K562 (cell line): ENCODE measurements around the gene C2CD5. TPM values are rescaled to one million over a fixed set of nuclear protein-coding genes. Genes with fewer than 3 reads are reported as not detected.

Experiments
- BRD9 ChIP-seq: fragments of 450-650 bp; IDR thresholded peaks from 2 replicates; pipeline ENCODE4 v1.6.1; 2018; ENCODE audit warnings: low read depth; ENCODE audit not compliant: partially characterized antibody
- CBFA2T3 ChIP-seq: fragments of 450-650 bp; IDR thresholded peaks from 2 replicates; pipeline ENCODE4 v1.6.1; 2017
- CBX3 ChIP-seq, 2 experiments: IDR thresholded peaks; 1 replicate in 1 of 2; 2 replicates in 1 of 2; pipeline ENCODE4 v1.6.1; 2012; ENCODE audit warnings: inconsistent platforms in 2 of 2, low read length in 2 of 2, borderline replicate concordance in 1 of 2, control low read depth in 1 of 2
- CC2D1A ChIP-seq: fragments of 450-650 bp; IDR thresholded peaks from 2 replicates; pipeline ENCODE4 v1.6.1; 2017; ENCODE audit warnings: mild to moderate bottlenecking
- CXXC5 ChIP-seq: fragments of 250-450 bp; sonication (Bioruptor Pico); IDR thresholded peaks from 2 replicates; pipeline ENCODE4 v1.8.0; 2022; ENCODE audit warnings: inconsistent platforms, mild to moderate bottlenecking, moderate library complexity
- ERF ChIP-seq: fragments of 450-650 bp; formaldehyde crosslinking; IDR thresholded peaks from 2 replicates; pipeline ENCODE4 v1.4.0; 2020; ENCODE audit warnings: mild to moderate bottlenecking, mixed read lengths
- FOSL1 ChIP-seq: fragments of 200-800 bp; sonication (Bioruptor generic); conservative IDR thresholded peaks from 2 replicates; pipeline ENCODE4 v1.6.1; 2016; ENCODE audit warnings: missing genetic modification characterization, missing compliant biosample characterization
- GATAD2B ChIP-seq: fragments of 450-650 bp; IDR thresholded peaks from 2 replicates; pipeline ENCODE4 v1.6.1; 2017; ENCODE audit warnings: mild to moderate bottlenecking, borderline replicate concordance
- HNRNPLL ChIP-seq: fragments of 200-400 bp; formaldehyde crosslinking; IDR thresholded peaks from 2 replicates; pipeline ENCODE4 v1.6.1; 2017; ENCODE audit warnings: low read length, low read depth, mild to moderate bottlenecking; ENCODE audit not compliant: poor library complexity, severe bottlenecking
- KLF1 ChIP-seq: fragments of 450-650 bp; IDR thresholded peaks from 2 replicates; pipeline ENCODE4 v1.6.1; 2016; ENCODE audit warnings: missing genetic modification characterization, missing compliant biosample characterization
- LEF1 ChIP-seq: fragments of 450-650 bp; IDR thresholded peaks from 2 replicates; pipeline ENCODE4 v1.6.1; 2016; ENCODE audit warnings: mild to moderate bottlenecking
- MYNN ChIP-seq, 2 experiments: sonication (generic); formaldehyde crosslinking in 1 of 2; IDR thresholded peaks; 2 replicates each; pipeline versions ENCODE4 v1.5.0 to v1.6.1; 2016 to 2020; ENCODE audit warnings: antibody characterized with exemption in 1 of 2, missing genetic modification reagents in 1 of 2
- PHF21A ChIP-seq: fragments of 450-650 bp; IDR thresholded peaks from 2 replicates; pipeline ENCODE4 v1.6.1; 2017; ENCODE audit warnings: low read depth, borderline replicate concordance
- PHTF2 ChIP-seq: fragments of 250-450 bp; sonication (Bioruptor Pico); IDR thresholded peaks from 2 replicates; pipeline ENCODE4 v1.5.0; 2021; ENCODE audit warnings: mild to moderate bottlenecking
- POLR2H ChIP-seq: IDR thresholded peaks from 2 replicates; pipeline ENCODE4 v1.6.1; 2016; ENCODE audit warnings: missing genetic modification characterization, low read depth, mild to moderate bottlenecking, control low read depth, missing compliant biosample characterization, moderate library complexity
- RBFOX2 ChIP-seq: fragments of 200-400 bp; formaldehyde crosslinking; IDR thresholded peaks from 2 replicates; pipeline ENCODE4 v1.6.1; 2017; ENCODE audit warnings: low read depth, mild to moderate bottlenecking, low read length, moderate library complexity
- SIN3B ChIP-seq: fragments of 450-650 bp; IDR thresholded peaks from 2 replicates; pipeline ENCODE4 v1.6.1; 2017; ENCODE audit warnings: low read depth, mild to moderate bottlenecking, moderate library complexity
- SNRNP70 ChIP-seq: fragments of 200-400 bp; formaldehyde crosslinking; optimal IDR thresholded peaks from 2 replicates; pipeline ENCODE3; 2017; ENCODE audit warnings: low read depth, low read length
- TAF7 ChIP-seq: fragments of 450-650 bp; IDR thresholded peaks from 2 replicates; pipeline ENCODE4 v1.6.1; 2016; ENCODE audit warnings: missing genetic modification characterization, missing compliant biosample characterization
- TBP ChIP-seq: optimal IDR thresholded peaks from 2 replicates; pipeline ENCODE3; 2011; ENCODE audit warnings: low read depth, low read length, improper control_type of control experiment
- TSC22D4 ChIP-seq: fragments of 450-650 bp; IDR thresholded peaks from 2 replicates; pipeline ENCODE4 v1.6.1; 2016; ENCODE audit warnings: missing genetic modification characterization, missing biosample characterization, control low read depth
- ZC3H4 ChIP-seq: sonication (generic); formaldehyde crosslinking; IDR thresholded peaks from 2 replicates; pipeline ENCODE4 v1.9.0; 2021; ENCODE audit warnings: missing genetic modification reagents, borderline replicate concordance
- ZNF146 ChIP-seq: IDR thresholded peaks from one replicate; pipeline ENCODE4 v1.6.1; 2018; ENCODE audit warnings: missing compliant biosample characterization; ENCODE audit not compliant: unreplicated experiment
- ZNF668 ChIP-seq: fragments of 250-450 bp; sonication (Bioruptor Pico); IDR thresholded peaks from 2 replicates; pipeline ENCODE4 v1.8.0; 2022; ENCODE audit warnings: mild to moderate bottlenecking, inconsistent platforms
- polyA plus RNA-seq, 8 experiments: library from polyadenylated mRNA; depleted of rRNA in 4 of 8; stranded (reverse) in 5 of 8; unstranded in 3 of 8; fragments of >200 nt; fragmentation: Nextera tagmentation in 2 of 8; fragmentation: Illumina TruSeq in 1 of 8; extraction: Ambion mirVana in 2 of 8; extraction: Trizol in 1 of 8; gene quantifications; 2 replicates each; pipeline versions ENCODE4 v1.2.1 to v1.2.3, GENCODE V29; 2011 to 2014; ENCODE audit warnings: inconsistent platforms in 1 of 8, missing spikeins in 1 of 8
- total RNA-seq, 7 experiments: library from RNA; depleted of rRNA in 6 of 7; stranded (reverse); fragments of >200 nt in 6 of 7; fragmentation: Illumina TruSeq in 2 of 7; extraction: Trizol in 2 of 7; gene quantifications; 2 replicates each; pipeline versions ENCODE4 v1.2.1 to v1.2.3, GENCODE V29; 2011 to 2021; ENCODE audit warnings: low replicate concordance in 1 of 7
- TF ChIP-seq, protein P1 (sequence below), 2 experiments: fragments of 200-800 bp in 1 of 2; sonication (Bioruptor generic) in 1 of 2; sonication (generic) in 1 of 2; formaldehyde crosslinking in 1 of 2; IDR thresholded peaks in 1 of 2; conservative IDR thresholded peaks in 1 of 2; 2 replicates each; pipeline versions ENCODE4 v1.5.0 to v1.6.1; 2016 to 2020; ENCODE audit warnings: missing compliant biosample characterization in 1 of 2, missing genetic modification characterization in 1 of 2, missing genetic modification reagents in 1 of 2
- TF ChIP-seq, protein P2 (sequence below): fragments of 250-450 bp; sonication (Bioruptor Pico); IDR thresholded peaks from 2 replicates; pipeline ENCODE4 v1.4.0; 2020; ENCODE audit warnings: borderline replicate concordance

C2CD5 gene
- total and polyA plus RNA-seq, 9 of the 15 experiments (the other 6 are each of a cell fraction or from before 2014, with no cell fraction given), result 5.1 to 24.1 (median 14.3) TPM

- TF ChIP-seq SIN3B (peak; percentile 42; the same call in 1 of the 2 replicates), POLR2H (tag) (peak; percentile 87), PHF21A (peak; percentile 28; the same call in 1 of the 2 replicates), ZNF146 (CRISPR knock-in tag) (no peak), SNRNP70 (no peak), LEF1 (peak; percentile 39; the same call in 1 of the 2 replicates), ZNF668 (CRISPR knock-in tag) (no peak), GATAD2B (peak; percentile 67; the same call in 1 of the 2 replicates), HNRNPLL (peak; percentile 38), ERF (CRISPR knock-in tag) (peak; percentile 58; the same call in 1 of the 2 replicates), TSC22D4 (tag) (no peak), RBFOX2 (peak; percentile 94), CBX3 (IDR thresholded peaks at IDR 0.05; ENCODE audit: borderline replicate concordance in 1 of 2, low read length in 2 of 2) (peak in 1 of 2 experiments; percentile 68; a peak in 1 of 3 replicates), TAF7 (peak; percentile 51), MYNN (IDR thresholded peaks at IDR 0.05) (peak; percentile 51; the same call in 1 of the 2 replicates), MYNN (CRISPR knock-in tag; IDR thresholded peaks at IDR 0.05) (no peak), CXXC5 (CRISPR knock-in tag) (peak; percentile 88), ZC3H4 (CRISPR knock-in tag) (no peak), KLF1 (tag) (peak; percentile 62), FOSL1 (tag) (no peak), CBFA2T3 (peak; percentile 41; the same call in 1 of the 2 replicates), CC2D1A (peak; percentile 41; the same call in 1 of the 2 replicates), BRD9 (peak; percentile 28), TBP (peak; percentile 68), PHTF2 (CRISPR knock-in tag) (no peak)
- TF ChIP-seq, protein P1, sequence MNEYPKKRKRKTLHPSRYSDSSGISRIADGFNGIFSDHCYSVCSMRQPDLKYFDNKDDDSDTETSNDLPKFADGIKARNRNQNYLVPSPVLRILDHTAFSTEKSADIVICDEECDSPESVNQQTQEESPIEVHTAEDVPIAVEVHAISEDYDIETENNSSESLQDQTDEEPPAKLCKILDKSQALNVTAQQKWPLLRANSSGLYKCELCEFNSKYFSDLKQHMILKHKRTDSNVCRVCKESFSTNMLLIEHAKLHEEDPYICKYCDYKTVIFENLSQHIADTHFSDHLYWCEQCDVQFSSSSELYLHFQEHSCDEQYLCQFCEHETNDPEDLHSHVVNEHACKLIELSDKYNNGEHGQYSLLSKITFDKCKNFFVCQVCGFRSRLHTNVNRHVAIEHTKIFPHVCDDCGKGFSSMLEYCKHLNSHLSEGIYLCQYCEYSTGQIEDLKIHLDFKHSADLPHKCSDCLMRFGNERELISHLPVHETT (CRISPR knock-in tag; conservative IDR thresholded peaks at IDR 0.05 in 1 of 2, IDR thresholded peaks at IDR 0.05 in 1 of 2), result peak in 1 of 2 experiments; percentile 87; a peak in 2 of 4 replicates
- TF ChIP-seq, protein P2, sequence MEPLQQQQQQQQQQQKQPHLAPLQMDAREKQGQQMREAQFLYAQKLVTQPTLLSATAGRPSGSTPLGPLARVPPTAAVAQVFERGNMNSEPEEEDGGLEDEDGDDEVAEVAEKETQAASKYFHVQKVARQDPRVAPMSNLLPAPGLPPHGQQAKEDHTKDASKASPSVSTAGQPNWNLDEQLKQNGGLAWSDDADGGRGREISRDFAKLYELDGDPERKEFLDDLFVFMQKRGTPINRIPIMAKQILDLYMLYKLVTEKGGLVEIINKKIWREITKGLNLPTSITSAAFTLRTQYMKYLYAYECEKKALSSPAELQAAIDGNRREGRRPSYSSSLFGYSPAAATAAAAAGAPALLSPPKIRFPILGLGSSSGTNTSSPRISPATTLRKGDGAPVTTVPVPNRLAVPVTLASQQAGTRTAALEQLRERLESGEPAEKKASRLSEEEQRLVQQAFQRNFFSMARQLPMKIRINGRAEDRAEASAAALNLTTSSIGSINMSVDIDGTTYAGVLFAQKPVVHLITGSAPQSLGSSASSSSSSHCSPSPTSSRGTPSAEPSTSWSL, result no peak
Measured at GRCh38 chr12:22544038-22544979, at the start of gene C2CD5 (continued).
